Liver (tissue), 9 donors: Measurements from ENCODE around the gene C5. TPM values are rescaled to one million over a fixed set of nuclear protein-coding genes. Genes with fewer than 3 reads are reported as not detected.

Experiments
- DNase-seq: peaks from one replicate; pipeline ENCODE4 v3.0.0-alpha.2; 2017; ENCODE audit warnings: low spot score
- H3K27ac ChIP-seq, 2 donors: one replicate each; pipeline ENCODE4 v1.7.0; 2013; ENCODE audit warnings: inconsistent platforms in 2 of 2, low read length in 2 of 2, control low read depth in 1 of 2, low read depth in 1 of 2, mild to moderate bottlenecking in 1 of 2
- H3K27me3 ChIP-seq, 4 donors: one replicate each; pipeline versions ENCODE4 v1.6.1 to v1.7.0; 2013; ENCODE audit warnings: low read length in 3 of 4, inconsistent platforms in 1 of 4, mild to moderate bottlenecking in 1 of 4, moderate library complexity in 1 of 4; ENCODE audit not compliant: control insufficient read depth in 4 of 4, insufficient read depth in 4 of 4
- H3K36me3 ChIP-seq, 4 donors: one replicate each; pipeline versions ENCODE4 v1.6.1 to v1.7.0; 2013; ENCODE audit warnings: low read length in 3 of 4, mild to moderate bottlenecking in 3 of 4, low read depth in 1 of 4, moderate library complexity in 1 of 4; ENCODE audit not compliant: control insufficient read depth in 4 of 4, insufficient read depth in 3 of 4
- H3K4me1 ChIP-seq, 4 donors: one replicate each; pipeline versions ENCODE4 v1.6.1 to v1.7.0; 2013; ENCODE audit warnings: low read length in 3 of 4, mild to moderate bottlenecking in 3 of 4, moderate library complexity in 1 of 4; ENCODE audit not compliant: control insufficient read depth in 4 of 4, insufficient read depth in 4 of 4
- H3K4me3 ChIP-seq, 3 donors: one replicate each; pipeline versions ENCODE4 v1.6.1 to v1.7.0; 2013; ENCODE audit warnings: low read length in 3 of 3, control low read depth in 1 of 3, low read depth in 1 of 3, mild to moderate bottlenecking in 1 of 3
- H3K9ac ChIP-seq, 2 donors: one replicate each; pipeline ENCODE4 v1.7.0; 2013; ENCODE audit warnings: low read length in 2 of 2, mild to moderate bottlenecking in 2 of 2, moderate library complexity in 2 of 2, control low read depth in 1 of 2, low read depth in 1 of 2
- H3K9me3 ChIP-seq, 4 donors: one replicate each; pipeline versions ENCODE4 v1.6.1 to v1.7.0; 2013; ENCODE audit warnings: low read length in 3 of 4; ENCODE audit not compliant: control insufficient read depth in 4 of 4
- EGR1 ChIP-seq, 2 donors: IDR thresholded peaks; 2 replicates each; pipeline ENCODE4 v1.6.1; 2016 to 2018; ENCODE audit warnings: antibody characterized with exemption in 2 of 2, low read depth in 2 of 2
- FOXA1 ChIP-seq: IDR thresholded peaks from 2 replicates; pipeline ENCODE4 v1.6.1; 2016; ENCODE audit warnings: antibody characterized with exemption
- HNF4A ChIP-seq, 2 donors: conservative IDR thresholded peaks; 2 replicates each; pipeline ENCODE4 v1.6.1; 2016; ENCODE audit warnings: antibody characterized with exemption in 2 of 2, mild to moderate bottlenecking in 2 of 2
- HNF4G ChIP-seq: IDR thresholded peaks from 2 replicates; pipeline ENCODE4 v1.6.1; 2016; ENCODE audit warnings: antibody characterized with exemption
- JUND ChIP-seq, 2 donors: IDR thresholded peaks; 2 replicates each; pipeline ENCODE4 v1.6.1; 2016; ENCODE audit warnings: antibody characterized with exemption in 2 of 2
- RXRA ChIP-seq, 2 donors: IDR thresholded peaks; 2 replicates each; pipeline ENCODE4 v1.6.1; 2017 to 2018; ENCODE audit warnings: antibody characterized with exemption in 2 of 2, mild to moderate bottlenecking in 1 of 2
- TAF1 ChIP-seq: conservative IDR thresholded peaks from 2 replicates; pipeline ENCODE4 v1.6.1; 2016; ENCODE audit warnings: antibody characterized with exemption, mild to moderate bottlenecking
- YY1 ChIP-seq: IDR thresholded peaks from 2 replicates; pipeline ENCODE4 v1.6.1; 2016; ENCODE audit warnings: antibody characterized with exemption, mild to moderate bottlenecking
- WGBS: extraction: QIAGEN DNeasy Blood & Tissue Kit; methylation state at CpG from one replicate; pipeline ENCODE4 v1.1.7; 2013; 5-methylcytosine and 5-hydroxymethylcytosine counted together
- polyA plus RNA-seq, 2 donors: library from polyadenylated mRNA; stranded (reverse) in 1 of 2; unstranded in 1 of 2; fragments of 200-250 nt in 1 of 2; fragments of >200 nt in 1 of 2; fragmentation: Nextera tagmentation in 1 of 2; extraction: Ambion mirVana in 1 of 2; gene quantifications; one replicate each; pipeline versions ENCODE4 v1.2.1 to v1.2.3, GENCODE V29; 2013 to 2015
- total RNA-seq, 2 donors: library from RNA; depleted of rRNA; stranded (reverse); fragments of >200 nt; gene quantifications; one replicate each; pipeline ENCODE4 v1.2.3, GENCODE V29; 2014
- TF ChIP-seq, protein P1 (sequence below): IDR thresholded peaks from 2 replicates; pipeline ENCODE4 v1.6.1; 2016; ENCODE audit warnings: antibody characterized with exemption
- TF ChIP-seq, protein P2 (sequence below): IDR thresholded peaks from 2 replicates; pipeline ENCODE4 v1.6.1; 2016; ENCODE audit warnings: antibody characterized with exemption
- TF ChIP-seq, protein P3 (sequence below): IDR thresholded peaks from 2 replicates; pipeline ENCODE4 v1.6.1; 2016; ENCODE audit warnings: antibody characterized with exemption, mild to moderate bottlenecking
- donor health status: healthy.
- donor health status: healthy.
- donor health status: healthy.
- donor health status: healthy.
- donor health status: healthy.

C5 gene
- total and polyA plus RNA-seq, 4 donors = 127 to 485 (median 361) TPM

DNA sequence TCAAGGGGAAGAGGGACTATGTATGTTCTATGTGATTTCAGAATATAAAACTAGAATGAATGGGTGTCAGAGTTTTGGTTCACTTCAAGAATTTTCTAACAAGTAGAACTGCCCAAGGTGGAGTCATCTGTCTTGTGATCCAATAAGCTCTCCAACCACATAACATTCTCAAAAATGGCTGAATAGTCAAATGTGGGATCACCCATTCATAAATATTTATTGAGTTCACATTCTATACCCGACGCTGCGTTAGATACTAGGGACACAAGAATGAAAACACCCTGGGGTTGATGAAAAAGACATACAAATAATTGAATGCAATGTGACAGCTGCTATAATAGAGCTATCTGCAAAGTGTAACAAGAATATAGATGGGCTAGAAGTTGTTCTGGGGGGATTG, 88.1 kb downstream of the C5 start:
- H3K36me3 ChIP-seq = peaks cover 8 to 92% (median 82%) of the 10 kb centered on the region in 4 donors
- H3K27me3 ChIP-seq = no peaks in the 10 kb centered on the region
- no peak overlapping the region for H3K4me3 ChIP-seq
- H3K9me3 ChIP-seq = no peaks in the 10 kb centered on the region
- no peak overlapping the region for H3K9ac ChIP-seq
- no peak overlapping the region for H3K27ac ChIP-seq
- no peaks in the 10 kb centered on the region for H3K4me1 ChIP-seq
- DNase-seq = no peak
- over 99% methylated on average over 3 of the region's 3 CpGs for WGBS
- TF ChIP-seq, protein P1, sequence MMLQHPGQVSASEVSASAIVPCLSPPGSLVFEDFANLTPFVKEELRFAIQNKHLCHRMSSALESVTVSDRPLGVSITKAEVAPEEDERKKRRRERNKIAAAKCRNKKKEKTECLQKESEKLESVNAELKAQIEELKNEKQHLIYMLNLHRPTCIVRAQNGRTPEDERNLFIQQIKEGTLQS = no peak
- TF ChIP-seq JUND (IDR thresholded peaks at IDR 0.05) = no peak
- no peak for TF ChIP-seq TAF1
- no peak for TF ChIP-seq EGR1 (IDR thresholded peaks at IDR 0.05; ENCODE audit: low read depth in 2 of 2)
- no peak for TF ChIP-seq YY1
- TF ChIP-seq, protein P2, sequence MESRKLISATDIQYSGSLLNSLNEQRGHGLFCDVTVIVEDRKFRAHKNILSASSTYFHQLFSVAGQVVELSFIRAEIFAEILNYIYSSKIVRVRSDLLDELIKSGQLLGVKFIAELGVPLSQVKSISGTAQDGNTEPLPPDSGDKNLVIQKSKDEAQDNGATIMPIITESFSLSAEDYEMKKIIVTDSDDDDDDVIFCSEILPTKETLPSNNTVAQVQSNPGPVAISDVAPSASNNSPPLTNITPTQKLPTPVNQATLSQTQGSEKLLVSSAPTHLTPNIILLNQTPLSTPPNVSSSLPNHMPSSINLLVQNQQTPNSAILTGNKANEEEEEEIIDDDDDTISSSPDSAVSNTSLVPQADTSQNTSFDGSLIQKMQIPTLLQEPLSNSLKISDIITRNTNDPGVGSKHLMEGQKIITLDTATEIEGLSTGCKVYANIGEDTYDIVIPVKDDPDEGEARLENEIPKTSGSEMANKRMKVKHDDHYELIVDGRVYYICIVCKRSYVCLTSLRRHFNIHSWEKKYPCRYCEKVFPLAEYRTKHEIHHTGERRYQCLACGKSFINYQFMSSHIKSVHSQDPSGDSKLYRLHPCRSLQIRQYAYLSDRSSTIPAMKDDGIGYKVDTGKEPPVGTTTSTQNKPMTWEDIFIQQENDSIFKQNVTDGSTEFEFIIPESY = no peak
- no peak for TF ChIP-seq RXRA (IDR thresholded peaks at IDR 0.05)

- Histone ChIP-seq H3K9ac (no peak overlapping the region), H3K4me3 (no peak overlapping the region), H3K27ac (no peak overlapping the region), H3K27me3 (no peaks in the 10 kb centered on the region), H3K9me3 (no peaks in the 10 kb centered on the region), H3K36me3 (peaks cover 5 to 88% (median 77%) of the 10 kb centered on the region in 4 donors), H3K4me1 (no peaks in the 10 kb centered on the region)
- 93% methylated on average over 1 of the region's 1 CpG for WGBS
- DNase-seq = no peak
- TF ChIP-seq RXRA (IDR thresholded peaks at IDR 0.05) = no peak
- TF ChIP-seq HNF4A (conservative IDR thresholded peaks at IDR 0.05) = no peak
- TF ChIP-seq HNF4G = no peak
- no peak for TF ChIP-seq FOXA1
- TF ChIP-seq, protein P3, sequence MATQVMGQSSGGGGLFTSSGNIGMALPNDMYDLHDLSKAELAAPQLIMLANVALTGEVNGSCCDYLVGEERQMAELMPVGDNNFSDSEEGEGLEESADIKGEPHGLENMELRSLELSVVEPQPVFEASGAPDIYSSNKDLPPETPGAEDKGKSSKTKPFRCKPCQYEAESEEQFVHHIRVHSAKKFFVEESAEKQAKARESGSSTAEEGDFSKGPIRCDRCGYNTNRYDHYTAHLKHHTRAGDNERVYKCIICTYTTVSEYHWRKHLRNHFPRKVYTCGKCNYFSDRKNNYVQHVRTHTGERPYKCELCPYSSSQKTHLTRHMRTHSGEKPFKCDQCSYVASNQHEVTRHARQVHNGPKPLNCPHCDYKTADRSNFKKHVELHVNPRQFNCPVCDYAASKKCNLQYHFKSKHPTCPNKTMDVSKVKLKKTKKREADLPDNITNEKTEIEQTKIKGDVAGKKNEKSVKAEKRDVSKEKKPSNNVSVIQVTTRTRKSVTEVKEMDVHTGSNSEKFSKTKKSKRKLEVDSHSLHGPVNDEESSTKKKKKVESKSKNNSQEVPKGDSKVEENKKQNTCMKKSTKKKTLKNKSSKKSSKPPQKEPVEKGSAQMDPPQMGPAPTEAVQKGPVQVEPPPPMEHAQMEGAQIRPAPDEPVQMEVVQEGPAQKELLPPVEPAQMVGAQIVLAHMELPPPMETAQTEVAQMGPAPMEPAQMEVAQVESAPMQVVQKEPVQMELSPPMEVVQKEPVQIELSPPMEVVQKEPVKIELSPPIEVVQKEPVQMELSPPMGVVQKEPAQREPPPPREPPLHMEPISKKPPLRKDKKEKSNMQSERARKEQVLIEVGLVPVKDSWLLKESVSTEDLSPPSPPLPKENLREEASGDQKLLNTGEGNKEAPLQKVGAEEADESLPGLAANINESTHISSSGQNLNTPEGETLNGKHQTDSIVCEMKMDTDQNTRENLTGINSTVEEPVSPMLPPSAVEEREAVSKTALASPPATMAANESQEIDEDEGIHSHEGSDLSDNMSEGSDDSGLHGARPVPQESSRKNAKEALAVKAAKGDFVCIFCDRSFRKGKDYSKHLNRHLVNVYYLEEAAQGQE = no peak
- TF ChIP-seq, protein P2 = no peak
- TF ChIP-seq, protein P1 = no peak
- no peak for TF ChIP-seq YY1
- no peak for TF ChIP-seq JUND (IDR thresholded peaks at IDR 0.05)
Observed at GRCh38 chr9:120960001-120960400, 90.1 kb downstream of the C5 start.
